ENCODE measurements around the gene ZNF429.
A peak's percentile ranks its signal among the peaks of the same experiment; 100 is the strongest.
"Not testable (repeated sequence)": the region's sequence is repeated elsewhere in the genome, so short reads cannot be mapped to it uniquely, and the experiment has no call there.

Gene ZNF429

GRCh38 chr19:21513651-21514050 lies 8.2 kb downstream of the ZNF429 start:
- TF ChIP-seq CTCF (IDR thresholded peaks at IDR 0.05; ENCODE audit: control insufficient read depth, extremely low read depth, insufficient read depth) = no peak
- H3K4me3 ChIP-seq (ENCODE audit: low read depth, low read length) = no peak overlapping the region
- DNase-seq (ENCODE audit: low read depth) = no peak

DNA sequence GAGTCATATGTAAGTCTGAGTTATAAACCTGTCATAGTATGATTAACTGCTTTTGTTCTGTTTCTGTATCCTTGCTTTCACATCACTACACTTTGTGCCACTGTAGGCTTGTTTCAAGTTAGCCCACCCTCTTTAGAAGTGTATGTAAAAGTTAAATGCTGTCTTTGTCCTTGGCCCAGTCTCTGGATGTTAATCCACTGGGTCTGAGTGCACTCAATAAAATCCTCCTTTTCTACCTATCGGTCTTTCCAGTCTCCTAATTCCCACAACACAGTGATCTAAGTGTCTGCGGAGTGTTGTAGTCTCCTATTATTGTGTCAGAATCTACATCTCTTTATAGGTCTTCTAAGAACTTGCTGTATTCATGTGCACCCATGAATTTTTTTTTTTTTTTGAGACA lies 14.1 kb downstream of the ZNF429 start:
- no peak overlapping the region for H3K4me3 ChIP-seq (ENCODE audit: low read depth, low read length)
- TF ChIP-seq CTCF (IDR thresholded peaks at IDR 0.05; ENCODE audit: control insufficient read depth, extremely low read depth, insufficient read depth) = no peak
- DNase-seq (ENCODE audit: low read depth) = no peak

- no peak for DNase-seq (ENCODE audit: low read depth)
- TF ChIP-seq CTCF (IDR thresholded peaks at IDR 0.05; ENCODE audit: control insufficient read depth, extremely low read depth, insufficient read depth) = no peak
- no peak overlapping the region for H3K4me3 ChIP-seq (ENCODE audit: low read depth, low read length)
These were observed 27.5 kb downstream of the ZNF429 start for GRCh38 chr19:21532904-21533303.

DNA sequence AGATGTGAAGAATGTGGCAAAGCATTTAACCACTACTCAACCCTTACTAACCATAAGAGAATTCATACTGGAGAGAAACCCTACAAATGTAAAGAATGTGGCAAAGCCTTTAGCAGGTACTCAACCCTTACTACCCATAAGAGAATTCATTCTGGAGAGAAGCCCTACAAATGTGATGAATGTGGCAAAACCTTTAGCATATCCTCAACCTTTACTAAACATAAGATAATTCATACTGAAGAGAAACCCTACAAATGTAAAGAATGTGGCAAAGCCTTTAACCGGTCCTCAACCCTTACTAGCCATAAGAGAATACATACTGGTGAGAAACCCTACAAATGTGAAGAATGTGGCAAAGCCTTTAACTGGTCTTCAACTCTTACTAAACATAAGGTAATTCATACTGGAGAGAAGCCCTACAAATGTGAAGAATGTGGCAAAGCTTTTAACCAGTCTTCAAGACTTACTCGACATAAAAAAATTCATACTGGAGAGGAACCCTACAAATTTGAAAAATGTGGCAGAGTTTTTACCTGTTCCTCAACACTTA lies 31.4 kb downstream of the ZNF429 start:
- DNase-seq (ENCODE audit: low read depth); H3K4me3 ChIP-seq (ENCODE audit: low read depth, low read length): not testable (repeated sequence)

DNA sequence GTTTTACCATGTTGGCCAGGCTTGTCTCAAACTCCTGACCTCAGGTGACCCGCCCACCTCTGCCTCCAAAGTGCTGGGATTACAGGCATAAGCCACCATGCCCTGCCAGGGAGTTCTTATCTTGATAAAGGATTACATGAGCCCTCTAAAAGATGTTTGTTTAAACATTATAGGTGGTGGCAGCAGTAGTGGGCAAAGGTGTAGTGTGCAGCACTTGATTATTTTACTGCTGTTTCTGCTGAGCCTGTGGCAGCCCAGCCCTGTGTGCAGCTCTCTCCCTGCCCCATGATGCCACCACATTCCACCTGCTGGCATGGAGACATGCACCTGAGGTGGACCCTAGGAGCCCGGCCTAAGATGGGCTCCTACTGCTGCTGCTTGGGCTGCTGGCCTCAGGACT lies 54.0 kb downstream of the ZNF429 start:
- TF ChIP-seq CTCF (IDR thresholded peaks at IDR 0.05; ENCODE audit: control insufficient read depth, extremely low read depth, insufficient read depth) = no peak
- H3K4me3 ChIP-seq (ENCODE audit: low read depth, low read length) = no peak overlapping the region

GRCh38 chr19:21564406-21564805 lies 59.0 kb downstream of the ZNF429 start:
- no peak for TF ChIP-seq CTCF (IDR thresholded peaks at IDR 0.05; ENCODE audit: control insufficient read depth, extremely low read depth, insufficient read depth)
- DNase-seq (ENCODE audit: low read depth) = no peak

More for the DNA sequence above, 54.0 kb downstream of the ZNF429 start:
- no peak for DNase-seq (ENCODE audit: low read depth)

GRCh38 chr19:21566073-21566472 lies 60.7 kb downstream of the ZNF429 start:
- no peak for DNase-seq (ENCODE audit: low read depth)
- no peak for TF ChIP-seq CTCF (IDR thresholded peaks at IDR 0.05; ENCODE audit: control insufficient read depth, extremely low read depth, insufficient read depth)
- H3K4me3 ChIP-seq (ENCODE audit: low read depth, low read length) = no peak overlapping the region

More at GRCh38 chr19:21564406-21564805, 59.0 kb downstream of the ZNF429 start:
- no peak overlapping the region for H3K4me3 ChIP-seq (ENCODE audit: low read depth, low read length)

DNA sequence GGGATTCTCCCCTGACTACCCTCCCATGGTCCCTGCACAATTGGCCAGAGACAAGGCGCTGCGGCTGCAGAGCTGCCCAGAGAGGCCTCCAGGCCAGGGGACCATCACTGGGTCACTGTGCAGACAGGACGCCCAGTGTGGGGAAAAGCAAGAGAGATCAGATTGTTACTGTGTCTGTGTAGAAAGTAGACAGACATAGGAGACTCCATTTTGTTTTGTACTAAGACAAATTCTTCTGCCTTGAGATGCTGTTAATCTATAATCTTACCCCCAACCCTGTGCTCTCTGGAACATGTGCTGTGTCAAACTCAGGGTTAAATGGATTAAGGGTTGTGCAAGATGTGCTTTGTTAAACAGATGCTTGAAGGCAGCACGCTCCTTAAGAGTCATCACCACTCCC lies 62.4 kb downstream of the ZNF429 start:
- not testable (repeated sequence) for DNase-seq (ENCODE audit: low read depth)
- H3K4me3 ChIP-seq (ENCODE audit: low read depth, low read length) = peak overlapping the region; percentile 48

All from LNCaP clone FGC (cell line).